Muscle layer of duodenum (tissue), 2 donors: ENCODE data around the gene ERN1.

ENCODE experiments used
- H3K27ac ChIP-seq: one replicate; pipeline ENCODE4 v1.7.0; 2013; ENCODE audit warnings: mild to moderate bottlenecking, low read length
- H3K27me3 ChIP-seq: one replicate; pipeline ENCODE4 v1.7.0; 2013; ENCODE audit warnings: low read depth, mild to moderate bottlenecking, control low read depth, low read length
- H3K36me3 ChIP-seq, 2 donors: one replicate each; pipeline ENCODE4 v1.7.0; 2013; ENCODE audit warnings: low read length in 2 of 2, control low read depth in 1 of 2, mild to moderate bottlenecking in 1 of 2; ENCODE audit not compliant: insufficient read depth in 2 of 2, control insufficient read depth in 1 of 2
- H3K4me1 ChIP-seq, 2 donors: one replicate each; pipeline ENCODE4 v1.7.0; 2013; ENCODE audit warnings: low read length in 2 of 2, mild to moderate bottlenecking in 2 of 2, control low read depth in 1 of 2, moderate library complexity in 1 of 2; ENCODE audit not compliant: insufficient read depth in 2 of 2, control insufficient read depth in 1 of 2
- H3K4me3 ChIP-seq, 2 donors: one replicate each; pipeline ENCODE4 v1.7.0; 2013; ENCODE audit warnings: low read length in 2 of 2, low read depth in 1 of 2, mild to moderate bottlenecking in 1 of 2
- H3K9me3 ChIP-seq, 2 donors: one replicate each; pipeline ENCODE4 v1.7.0; 2013; ENCODE audit warnings: low read length in 2 of 2, control low read depth in 1 of 2, mild to moderate bottlenecking in 1 of 2; ENCODE audit not compliant: control insufficient read depth in 1 of 2
- donor health status: healthy.

Gene ERN1

GRCh38 chr17:63997341-63998048 lies 132.4 kb downstream of the ERN1 start:
- no peak overlapping the region for H3K27ac ChIP-seq
- H3K9me3 ChIP-seq = no peaks in the 10 kb centered on the region
- H3K4me1 ChIP-seq = peaks cover 0 to 16% of the 10 kb centered on the region in 2 donors

GRCh38 chr17:63996430-63997182 lies 133.3 kb downstream of the ERN1 start:
- no peaks in the 10 kb centered on the region for H3K9me3 ChIP-seq
- no peak overlapping the region for H3K27ac ChIP-seq
- H3K4me1 ChIP-seq = peaks cover 0 to 16% of the 10 kb centered on the region in 2 donors
- H3K4me3 ChIP-seq = no peak overlapping the region
- H3K27me3 ChIP-seq = peaks cover 20% of the 10 kb centered on the region
- no peaks in the 10 kb centered on the region for H3K36me3 ChIP-seq

More at GRCh38 chr17:63997341-63998048, 132.4 kb downstream of the ERN1 start:
- Histone ChIP-seq H3K4me3 (peak overlapping the region; percentile 63 to 73), H3K27me3 (peaks cover 14% of the 10 kb centered on the region), H3K36me3 (no peaks in the 10 kb centered on the region)

GRCh38 chr17:63995626-63996025 lies 134.3 kb downstream of the ERN1 start:
- H3K36me3 ChIP-seq = no peaks in the 10 kb centered on the region
- peaks cover 0 to 18% of the 10 kb centered on the region in 2 donors for H3K4me1 ChIP-seq
- no peak overlapping the region for H3K4me3 ChIP-seq
- peaks cover 20% of the 10 kb centered on the region for H3K27me3 ChIP-seq
- no peaks in the 10 kb centered on the region for H3K9me3 ChIP-seq
- no peak overlapping the region for H3K27ac ChIP-seq

GRCh38 chr17:63993368-63993985 lies 136.5 kb downstream of the ERN1 start:
- Histone ChIP-seq H3K9me3 (no peaks in the 10 kb centered on the region), H3K4me3 (no peak overlapping the region), H3K36me3 (no peaks in the 10 kb centered on the region), H3K4me1 (peaks cover 0 to 17% of the 10 kb centered on the region in 2 donors), H3K27me3 (peaks cover 10% of the 10 kb centered on the region), H3K27ac (no peak overlapping the region)

GRCh38 chr17:63991611-63992010 lies 138.3 kb downstream of the ERN1 start:
- no peaks in the 10 kb centered on the region for H3K9me3 ChIP-seq
- H3K27ac ChIP-seq = no peak overlapping the region
- peaks cover 0 to 6% of the 10 kb centered on the region in 2 donors for H3K4me1 ChIP-seq
- H3K36me3 ChIP-seq = no peaks in the 10 kb centered on the region
- H3K4me3 ChIP-seq = no peak overlapping the region
- H3K27me3 ChIP-seq = peaks cover 6% of the 10 kb centered on the region

- no peaks in the 10 kb centered on the region for H3K36me3 ChIP-seq
- H3K27me3 ChIP-seq = peaks cover 6% of the 10 kb centered on the region
- no peak overlapping the region for H3K27ac ChIP-seq
- no peak overlapping the region for H3K4me3 ChIP-seq
- H3K9me3 ChIP-seq = no peaks in the 10 kb centered on the region
- peaks cover 5 to 9% of the 10 kb centered on the region in 2 donors for H3K4me1 ChIP-seq
Measured at GRCh38 chr17:63989622-63990345, 140.2 kb downstream of the ERN1 start.
